ENCODE measurements around the gene GTPBP1.

The GTPBP1 gene

DNA sequence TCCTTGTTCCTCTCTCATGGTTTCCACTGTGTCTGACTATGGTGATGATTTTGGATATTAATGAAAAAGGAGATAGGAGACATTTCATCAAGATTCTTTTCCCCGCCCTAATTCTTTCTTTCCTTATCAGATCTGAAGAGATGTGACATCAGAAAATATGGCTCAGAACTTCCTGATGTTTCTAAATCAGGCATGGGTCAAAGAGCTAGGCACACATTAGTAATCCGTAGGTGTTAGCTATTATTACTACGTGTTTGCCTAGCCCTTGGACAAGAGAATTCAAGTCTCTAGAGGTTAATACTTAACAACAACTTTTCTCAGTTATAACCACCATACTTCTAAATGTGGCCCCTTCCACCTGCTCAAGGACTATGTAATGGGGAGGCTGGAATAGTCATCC is 10.8 kb upstream of the GTPBP1 start:
- Histone ChIP-seq H3K4me3 (ENCODE audit: low read length) (no peak overlapping the region), H3K9ac (ENCODE audit: low read length) (no peak overlapping the region), H3K36me3 (ENCODE audit: control insufficient read depth, low read depth, low read length) (no peaks in the 10 kb centered on the region), H3K27ac (ENCODE audit: low read length) (no peak overlapping the region), H3K27me3 (ENCODE audit: control insufficient read depth, insufficient read depth, low read length) (no peaks in the 10 kb centered on the region), H3K9me3 (ENCODE audit: control insufficient read depth, low read depth, low read length) (no peaks in the 10 kb centered on the region), H3K4me1 (ENCODE audit: control insufficient read depth, low read depth, low read length) (peaks cover 11% of the 10 kb centered on the region)

- Histone ChIP-seq H3K36me3 (ENCODE audit: control insufficient read depth, low read depth, low read length) (no peaks in the 10 kb centered on the region), H3K27me3 (ENCODE audit: control insufficient read depth, insufficient read depth, low read length) (no peaks in the 10 kb centered on the region), H3K4me1 (ENCODE audit: control insufficient read depth, low read depth, low read length) (peaks cover 11% of the 10 kb centered on the region), H3K4me3 (ENCODE audit: low read length) (no peak overlapping the region), H3K9me3 (ENCODE audit: control insufficient read depth, low read depth, low read length) (no peaks in the 10 kb centered on the region), H3K9ac (ENCODE audit: low read length) (no peak overlapping the region), H3K27ac (ENCODE audit: low read length) (no peak overlapping the region)
Measured at GRCh38 chr22:38696606-38697424, 8.9 kb upstream of the GTPBP1 start.

DNA sequence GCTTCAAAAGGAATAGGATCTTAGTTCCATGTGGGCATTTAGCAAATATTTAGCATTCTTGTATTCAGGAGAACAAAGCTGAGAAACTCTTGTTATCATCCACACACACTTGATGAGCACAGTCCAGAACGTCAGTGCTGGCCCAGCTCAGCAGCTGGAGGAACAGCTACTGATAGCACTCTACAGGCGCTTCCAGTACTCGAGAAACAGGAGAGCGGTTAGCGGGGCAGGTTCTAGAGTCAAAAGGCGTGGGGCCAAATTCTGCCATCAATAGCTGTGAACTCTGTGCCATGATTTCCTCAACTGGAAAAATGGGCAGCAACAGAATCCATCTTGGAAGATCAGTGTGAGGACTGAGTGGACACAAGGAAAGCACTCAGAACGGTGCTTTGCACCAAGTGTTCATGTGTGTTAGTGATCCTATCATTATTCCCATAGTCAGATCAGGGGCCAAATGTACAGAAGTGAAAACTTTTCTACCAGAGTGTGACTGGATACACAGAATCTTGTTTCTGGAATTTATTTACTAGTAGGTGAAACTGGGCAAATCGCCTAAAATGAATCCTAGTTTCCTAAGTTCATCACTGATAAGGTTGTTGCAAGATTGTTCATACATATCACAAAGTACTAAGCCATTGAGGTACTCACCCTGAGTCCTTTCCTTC is 8.2 kb upstream of the GTPBP1 start:
- Histone ChIP-seq H3K4me3 (ENCODE audit: low read length) (no peak overlapping the region), H3K4me1 (ENCODE audit: control insufficient read depth, low read depth, low read length) (peaks cover 13% of the 10 kb centered on the region), H3K27me3 (ENCODE audit: control insufficient read depth, insufficient read depth, low read length) (no peaks in the 10 kb centered on the region), H3K27ac (ENCODE audit: low read length) (no peak overlapping the region), H3K9me3 (ENCODE audit: control insufficient read depth, low read depth, low read length) (no peaks in the 10 kb centered on the region), H3K9ac (ENCODE audit: low read length) (no peak overlapping the region), H3K36me3 (ENCODE audit: control insufficient read depth, low read depth, low read length) (no peaks in the 10 kb centered on the region)

- Histone ChIP-seq H3K9me3 (ENCODE audit: control insufficient read depth, low read depth, low read length) (no peaks in the 10 kb centered on the region), H3K4me1 (ENCODE audit: control insufficient read depth, low read depth, low read length) (peaks cover 19% of the 10 kb centered on the region), H3K9ac (ENCODE audit: low read length) (no peak overlapping the region), H3K27ac (ENCODE audit: low read length) (no peak overlapping the region), H3K36me3 (ENCODE audit: control insufficient read depth, low read depth, low read length) (no peaks in the 10 kb centered on the region), H3K27me3 (ENCODE audit: control insufficient read depth, insufficient read depth, low read length) (no peaks in the 10 kb centered on the region), H3K4me3 (ENCODE audit: low read length) (no peak overlapping the region)
Measured at GRCh38 chr22:38698407-38699094, 7.2 kb upstream of the GTPBP1 start.

DNA sequence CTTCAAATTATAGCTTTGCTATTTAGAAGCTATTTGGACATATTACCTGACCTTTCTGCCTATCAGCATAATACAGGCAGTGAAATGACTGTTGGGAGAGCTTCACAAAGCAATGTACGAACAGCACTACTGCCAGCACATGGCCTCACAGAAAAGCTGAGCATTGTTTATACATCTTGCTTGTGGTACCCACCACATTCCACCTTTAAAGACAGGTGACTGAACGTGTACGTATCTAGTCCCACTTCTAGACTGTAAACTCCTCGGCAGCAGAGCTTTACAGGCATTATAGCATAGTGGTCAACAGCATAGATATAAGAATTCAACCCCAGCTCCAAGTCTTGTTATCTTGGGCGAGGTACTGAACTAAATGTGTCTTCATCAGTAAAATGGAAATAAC is 6.6 kb upstream of the GTPBP1 start:
- Histone ChIP-seq H3K27me3 (ENCODE audit: control insufficient read depth, insufficient read depth, low read length) (no peaks in the 10 kb centered on the region), H3K4me3 (ENCODE audit: low read length) (peak overlapping the region; percentile 59), H3K9ac (ENCODE audit: low read length) (no peak overlapping the region), H3K36me3 (ENCODE audit: control insufficient read depth, low read depth, low read length) (no peaks in the 10 kb centered on the region), H3K27ac (ENCODE audit: low read length) (no peak overlapping the region), H3K9me3 (ENCODE audit: control insufficient read depth, low read depth, low read length) (no peaks in the 10 kb centered on the region), H3K4me1 (ENCODE audit: control insufficient read depth, low read depth, low read length) (peaks cover 19% of the 10 kb centered on the region)

DNA sequence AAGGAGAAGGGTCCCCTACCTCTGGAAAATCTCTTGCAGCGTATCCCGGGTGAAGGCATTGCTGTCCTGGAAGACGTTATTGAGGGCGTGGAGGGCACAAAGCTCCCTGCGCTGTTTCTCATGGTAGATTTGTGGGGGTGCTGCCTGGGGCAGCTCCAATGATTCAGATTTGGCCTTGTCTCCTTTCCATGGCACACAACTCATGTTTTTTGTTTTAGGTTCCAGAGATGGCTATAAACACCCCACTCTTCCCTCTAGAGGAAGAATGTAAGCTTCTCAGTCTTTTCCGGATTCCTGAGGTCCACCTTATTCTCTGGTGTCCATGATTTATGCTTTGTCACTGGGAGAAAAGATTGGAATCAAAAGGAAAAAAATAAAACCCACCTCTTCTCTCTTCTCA is 6.0 kb upstream of the GTPBP1 start:
- Histone ChIP-seq H3K4me1 (ENCODE audit: control insufficient read depth, low read depth, low read length) (peaks cover 22% of the 10 kb centered on the region), H3K27ac (ENCODE audit: low read length) (no peak overlapping the region), H3K36me3 (ENCODE audit: control insufficient read depth, low read depth, low read length) (no peaks in the 10 kb centered on the region), H3K27me3 (ENCODE audit: control insufficient read depth, insufficient read depth, low read length) (no peaks in the 10 kb centered on the region), H3K4me3 (ENCODE audit: low read length) (peak overlapping the region; percentile 59), H3K9ac (ENCODE audit: low read length) (peak overlapping the region; percentile 74), H3K9me3 (ENCODE audit: control insufficient read depth, low read depth, low read length) (no peaks in the 10 kb centered on the region)

- Histone ChIP-seq H3K36me3 (ENCODE audit: control insufficient read depth, low read depth, low read length) (no peaks in the 10 kb centered on the region), H3K9ac (ENCODE audit: low read length) (peak overlapping the region; percentile 74)
Measured at GRCh38 chr22:38700270-38700788, 5.4 kb upstream of the GTPBP1 start.

GRCh38 chr22:38700789-38701628 is 4.7 kb upstream of the GTPBP1 start, which contains the start of gene JOSD1:
Gene JOSD1 (minus strand): TSS chr22:38700943. CDS start chr22:38699987, 956 bp downstream.
- no peaks in the 10 kb centered on the region for H3K9me3 ChIP-seq (ENCODE audit: control insufficient read depth, low read depth, low read length)
- peak within 1 kb of the TSS; percentile 77 for H3K9ac ChIP-seq (ENCODE audit: low read length)
- H3K4me1 ChIP-seq (ENCODE audit: control insufficient read depth, low read depth, low read length): peaks cover 27% of the 10 kb centered on the region
- no peaks in the 10 kb centered on the region for H3K36me3 ChIP-seq (ENCODE audit: control insufficient read depth, low read depth, low read length)
- no peak within 1 kb of the TSS for H3K27ac ChIP-seq (ENCODE audit: low read length)
- H3K4me3 ChIP-seq (ENCODE audit: low read length): peak within 1 kb of the TSS; percentile 59
- H3K27me3 ChIP-seq (ENCODE audit: control insufficient read depth, insufficient read depth, low read length): no peaks in the 10 kb centered on the region

More at GRCh38 chr22:38700270-38700788, 5.4 kb upstream of the GTPBP1 start:
- peak overlapping the region; percentile 59 for H3K4me3 ChIP-seq (ENCODE audit: low read length)
- H3K27me3 ChIP-seq (ENCODE audit: control insufficient read depth, insufficient read depth, low read length): no peaks in the 10 kb centered on the region
- peaks cover 27% of the 10 kb centered on the region for H3K4me1 ChIP-seq (ENCODE audit: control insufficient read depth, low read depth, low read length)
- no peaks in the 10 kb centered on the region for H3K9me3 ChIP-seq (ENCODE audit: control insufficient read depth, low read depth, low read length)
- H3K27ac ChIP-seq (ENCODE audit: low read length): no peak overlapping the region

GRCh38 chr22:38704654-38705234 is 1.0 kb upstream of the GTPBP1 start:
- peak overlapping the region; percentile 66 for H3K9ac ChIP-seq (ENCODE audit: low read length)
- H3K27me3 ChIP-seq (ENCODE audit: control insufficient read depth, insufficient read depth, low read length): no peaks in the 10 kb centered on the region
- peak overlapping the region; percentile 54 for H3K4me3 ChIP-seq (ENCODE audit: low read length)
- peaks cover 4% of the 10 kb centered on the region for H3K36me3 ChIP-seq (ENCODE audit: control insufficient read depth, low read depth, low read length)
- H3K4me1 ChIP-seq (ENCODE audit: control insufficient read depth, low read depth, low read length): peaks cover 31% of the 10 kb centered on the region
- H3K9me3 ChIP-seq (ENCODE audit: control insufficient read depth, low read depth, low read length): no peaks in the 10 kb centered on the region
- H3K27ac ChIP-seq (ENCODE audit: low read length): peak overlapping the region; percentile 86

GRCh38 chr22:38706101-38706900 is 557 bp downstream of the GTPBP1 start:
- peak overlapping the region; percentile 95 for H3K4me3 ChIP-seq (ENCODE audit: low read length)
- H3K36me3 ChIP-seq (ENCODE audit: control insufficient read depth, low read depth, low read length): peaks cover 6% of the 10 kb centered on the region
- H3K9me3 ChIP-seq (ENCODE audit: control insufficient read depth, low read depth, low read length): no peaks in the 10 kb centered on the region
- peaks cover 29% of the 10 kb centered on the region for H3K4me1 ChIP-seq (ENCODE audit: control insufficient read depth, low read depth, low read length)
- H3K27ac ChIP-seq (ENCODE audit: low read length): no peak overlapping the region
- H3K27me3 ChIP-seq (ENCODE audit: control insufficient read depth, insufficient read depth, low read length): no peaks in the 10 kb centered on the region
- H3K9ac ChIP-seq (ENCODE audit: low read length): peak overlapping the region; percentile 82

Measured in iPS-18a (cell line).